ENCODE results near the gene THUMPD2. TPM values are rescaled to one million over a fixed set of nuclear protein-coding genes. Genes with fewer than 3 reads are reported as not detected.

Gene THUMPD2
- total RNA-seq, 2 donors from 2014 or later: 16.7 to 17.0 TPM

- WGBS: 29% methylated on average over 2 of the region's 2 CpGs
- no peaks in the 10 kb centered on the region for H3K4me1 ChIP-seq (replicated peaks)
- no peak overlapping the region for H3K27ac ChIP-seq
- H3K4me3 ChIP-seq: no peak overlapping the region
- no peaks in the 10 kb centered on the region for H3K9me3 ChIP-seq
- no peaks in the 10 kb centered on the region for H3K27me3 ChIP-seq (replicated peaks; ENCODE audit: insufficient read depth)
- intact Hi-C loops (cut with DNase I): no loop called here
- no peak for DNase-seq (ENCODE audit: low spot score)
- H3K36me3 ChIP-seq: no peaks in the 10 kb centered on the region
- TF ChIP-seq POLR2A (IDR thresholded peaks at IDR 0.05) (no peak), CTCF (IDR thresholded peaks at IDR 0.05) (no peak), POLR2AphosphoS5 (IDR thresholded peaks at IDR 0.05) (no peak)
These were observed 16.6 kb downstream of the THUMPD2 start for GRCh38 chr2:39762448-39762847.

- WGBS: 92% methylated on average over 4 of the region's 4 CpGs
- Histone ChIP-seq H3K36me3 (no peaks in the 10 kb centered on the region), H3K4me1 (replicated peaks) (no peaks in the 10 kb centered on the region), H3K4me3 (no peak overlapping the region), H3K9me3 (no peaks in the 10 kb centered on the region), H3K27ac (no peak overlapping the region), H3K27me3 (replicated peaks; ENCODE audit: insufficient read depth) (no peaks in the 10 kb centered on the region)
- DNase-seq (ENCODE audit: low spot score): no peak
- TF ChIP-seq POLR2A (IDR thresholded peaks at IDR 0.05) (no peak), CTCF (IDR thresholded peaks at IDR 0.05) (no peak), POLR2AphosphoS5 (IDR thresholded peaks at IDR 0.05) (no peak)
- intact Hi-C loops (cut with DNase I): no loop called here
These were observed 21.9 kb downstream of the THUMPD2 start for GRCh38 chr2:39757156-39757555.

- no peak overlapping the region for H3K27ac ChIP-seq
- H3K9me3 ChIP-seq: no peaks in the 10 kb centered on the region
- TF ChIP-seq POLR2AphosphoS5 (IDR thresholded peaks at IDR 0.05) (no peak), POLR2A (IDR thresholded peaks at IDR 0.05) (no peak)
- no peaks in the 10 kb centered on the region for H3K27me3 ChIP-seq (replicated peaks; ENCODE audit: insufficient read depth)
- no peak for DNase-seq (ENCODE audit: low spot score)
- H3K4me3 ChIP-seq: no peak overlapping the region
- 94% methylated on average over 1 of the region's 1 CpG for WGBS
- H3K36me3 ChIP-seq: no peaks in the 10 kb centered on the region
- intact Hi-C loops (cut with DNase I): no loop called here
- H3K4me1 ChIP-seq (replicated peaks): no peaks in the 10 kb centered on the region
These were observed 23.6 kb downstream of the THUMPD2 start for GRCh38 chr2:39755466-39755865.

- WGBS: 65% methylated on average over 1 of the region's 1 CpG
- no peak for DNase-seq (ENCODE audit: low spot score)
- H3K36me3 ChIP-seq: peaks cover 0 to 4% of the 10 kb centered on the region in 2 donors
- intact Hi-C loops (cut with DNase I): no loop called here
- no peak overlapping the region for H3K27ac ChIP-seq
- TF ChIP-seq POLR2AphosphoS5 (IDR thresholded peaks at IDR 0.05): no peak
- no peak for TF ChIP-seq CTCF (IDR thresholded peaks at IDR 0.05)
- TF ChIP-seq POLR2A (IDR thresholded peaks at IDR 0.05): no peak
- H3K4me3 ChIP-seq: no peak overlapping the region
- no peaks in the 10 kb centered on the region for H3K4me1 ChIP-seq (replicated peaks)
- no peaks in the 10 kb centered on the region for H3K27me3 ChIP-seq (replicated peaks; ENCODE audit: insufficient read depth)
- no peaks in the 10 kb centered on the region for H3K9me3 ChIP-seq
These were observed 35.7 kb downstream of the THUMPD2 start for GRCh38 chr2:39743269-39743776.

GRCh38 chr2:39741871-39742270 lies 37.2 kb downstream of the THUMPD2 start:
- Histone ChIP-seq H3K9me3 (no peaks in the 10 kb centered on the region), H3K27me3 (replicated peaks; ENCODE audit: insufficient read depth) (no peaks in the 10 kb centered on the region), H3K4me3 (no peak overlapping the region), H3K27ac (no peak overlapping the region), H3K4me1 (replicated peaks) (no peaks in the 10 kb centered on the region), H3K36me3 (peaks cover 0 to 4% of the 10 kb centered on the region in 2 donors)
- TF ChIP-seq POLR2AphosphoS5 (IDR thresholded peaks at IDR 0.05) (no peak), CTCF (IDR thresholded peaks at IDR 0.05) (no peak), POLR2A (IDR thresholded peaks at IDR 0.05) (no peak)
- DNase-seq (ENCODE audit: low spot score): no peak
- WGBS: 97% methylated on average over 1 of the region's 1 CpG
- intact Hi-C loops (cut with DNase I): no loop called here
